Epithelial cell of alveolus of lung (primary cell): Measurements from ENCODE around the gene RFPL1. TPM values are rescaled to one million over a fixed set of nuclear protein-coding genes. Genes with fewer than 3 reads are reported as not detected.

Source experiments
- total RNA-seq: library from RNA; depleted of rRNA; stranded (reverse); fragments of >200 nt; gene quantifications from 2 replicates; pipeline ENCODE4 v1.2.1, GENCODE V29; 2015

RFPL1 gene
- total RNA-seq = not detected in 2 replicates

DNA sequence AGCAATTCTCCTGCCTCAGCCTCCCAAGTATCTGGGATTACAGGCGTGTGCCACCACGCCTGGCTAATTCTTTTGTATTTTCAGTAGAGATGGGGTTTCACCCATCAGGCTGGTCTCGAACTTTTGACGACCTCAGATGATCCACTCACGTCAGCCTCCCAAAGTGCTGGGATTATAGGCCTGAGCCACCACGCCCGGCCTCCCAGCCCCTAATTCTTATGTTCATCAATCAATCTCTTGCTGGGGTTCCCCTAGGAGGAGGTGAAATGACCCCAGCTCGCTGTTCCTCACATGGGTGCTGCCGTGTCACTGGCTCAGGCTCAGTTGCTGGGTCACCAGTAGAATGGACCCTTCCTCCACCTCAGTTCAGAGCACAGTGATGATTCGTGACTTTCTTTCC is at the start of gene RFPL1:
Gene RFPL1, plus strand, starts transcription at position 301 of the 400 bp plus-strand sequence.

DNA sequence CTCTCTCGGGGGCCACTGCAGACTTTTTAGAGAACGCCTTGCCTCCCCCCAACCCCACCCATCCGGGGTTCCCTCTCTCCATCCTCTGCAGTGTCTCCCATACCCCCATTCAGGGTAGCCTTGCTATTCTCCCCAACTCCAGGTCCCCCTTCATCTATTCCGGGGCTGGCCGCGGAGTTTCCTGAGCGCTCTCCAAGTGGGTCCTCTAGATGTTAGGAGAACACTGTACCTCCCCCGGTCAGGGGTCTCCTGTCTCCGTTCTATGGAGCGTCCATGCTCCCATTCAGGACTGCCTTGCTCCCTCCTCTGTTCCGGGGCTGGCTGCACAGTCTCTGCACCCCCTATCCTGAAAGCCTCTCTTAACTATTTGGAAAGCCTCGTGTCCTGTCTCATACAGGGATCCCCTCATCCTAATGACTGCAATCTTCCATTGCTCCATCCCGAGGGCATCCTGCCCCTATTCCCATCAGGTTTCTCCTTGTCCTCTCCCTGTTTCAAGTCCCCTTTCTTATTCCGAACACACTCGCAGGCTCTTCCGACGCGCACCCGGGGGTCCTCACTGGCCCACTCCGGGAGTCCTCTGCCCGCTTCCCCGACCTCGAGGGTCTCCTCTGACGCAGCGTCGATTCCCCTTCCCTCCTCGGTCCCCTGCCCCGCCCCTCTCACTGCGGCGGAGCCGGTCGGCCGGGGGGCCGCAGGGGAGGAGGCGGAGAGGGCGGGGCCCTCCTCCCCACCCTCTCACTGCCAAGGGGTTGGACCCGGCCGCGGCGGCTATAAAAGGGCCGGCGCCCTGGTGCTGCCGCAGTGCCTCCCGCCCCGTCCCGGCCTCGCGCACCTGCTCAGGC is 41.3 kb downstream of the RFPL1 start, which contains the start of gene NEFH:
Gene NEFH, plus strand, starts transcription at position 802 of the 845 bp plus-strand sequence. CDS start 45 bp downstream, outside the sequence.

Other genes with a start within 250 kb of the RFPL1 start
- gene EMID1, start 232.7 kb upstream of the RFPL1 start, total RNA-seq = 1.1 and 1.3 TPM in 2 replicates
- 25.3 and 50.1 TPM in 2 replicates for gene RHBDD3, start 170.6 kb upstream of the RFPL1 start, total RNA-seq
- gene EWSR1, start 170.3 kb upstream of the RFPL1 start, total RNA-seq = 173 and 183 TPM in 2 replicates
- 13.2 and 24.0 TPM in 2 replicates for gene GAS2L1, start 131.9 kb upstream of the RFPL1 start, total RNA-seq
- 0.56 TPM in 1 of 2 replicates, not detected in the other for gene RASL10A, start 122.9 kb upstream of the RFPL1 start, total RNA-seq
- gene AP1B1, start 50.0 kb upstream of the RFPL1 start, total RNA-seq = 36.2 and 63.7 TPM in 2 replicates
- 1.3 and 2.2 TPM in 2 replicates for gene NEFH, start 41.6 kb downstream of the RFPL1 start, total RNA-seq
- 29.1 and 40.3 TPM in 2 replicates for gene THOC5, start 115.2 kb downstream of the RFPL1 start, total RNA-seq
- 81.8 and 96.6 TPM in 2 replicates for gene NIPSNAP1, start 142.5 kb downstream of the RFPL1 start, total RNA-seq
- gene NF2, start 165.1 kb downstream of the RFPL1 start, total RNA-seq = 34.5 and 64.0 TPM in 2 replicates